ENCODE data around the gene PTPRH. TPM values are rescaled to one million over a fixed set of nuclear protein-coding genes. Genes with fewer than 3 reads are reported as not detected.
"Not testable (repeated sequence)": the region's sequence is repeated elsewhere in the genome, so short reads cannot be mapped to it uniquely, and the experiment has no call there.

PTPRH gene
- polyA plus RNA-seq, 1 experiment: 4.3 TPM

DNA sequence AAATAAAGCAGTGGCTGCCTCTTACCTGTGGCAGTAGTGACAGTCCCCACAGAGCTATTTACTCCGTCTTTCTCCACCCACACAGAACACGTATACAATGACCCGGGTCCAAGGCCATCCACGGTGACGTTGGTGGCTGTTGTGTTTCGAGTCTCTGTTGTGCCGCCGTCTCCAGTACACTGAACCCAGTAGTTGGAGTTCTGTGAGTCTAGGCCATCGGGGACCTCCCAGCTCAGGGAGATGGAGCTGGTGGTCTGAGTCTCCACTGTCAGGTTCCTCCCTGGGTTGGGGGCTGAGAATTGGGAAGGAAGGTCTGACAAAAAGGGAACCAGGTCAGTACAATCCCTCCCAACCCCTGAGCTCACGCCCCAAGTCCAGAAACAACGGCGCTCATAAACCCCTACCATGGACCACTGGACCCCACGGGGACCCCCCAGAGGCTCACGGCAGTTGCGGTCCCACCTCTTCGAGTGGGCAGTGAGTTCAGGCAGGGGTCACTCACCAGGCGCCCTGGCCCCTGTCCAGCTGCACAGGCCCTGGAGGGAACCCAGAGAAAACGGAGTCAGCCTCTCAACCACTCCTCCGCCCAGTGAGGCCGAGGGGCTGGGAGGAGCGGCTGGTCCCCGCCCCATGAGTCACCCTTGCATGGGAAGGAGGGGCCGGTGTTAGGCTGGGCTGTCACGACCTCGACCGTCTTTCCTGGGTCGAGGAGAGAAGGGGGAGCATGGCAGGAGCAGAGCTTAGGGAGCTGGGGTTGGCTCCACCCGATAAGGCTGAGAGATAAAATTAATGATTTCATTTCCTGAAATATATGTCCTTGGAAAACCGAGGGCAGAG is 2.4 kb downstream of the PTPRH start:
- TF ChIP-seq, protein P1, sequence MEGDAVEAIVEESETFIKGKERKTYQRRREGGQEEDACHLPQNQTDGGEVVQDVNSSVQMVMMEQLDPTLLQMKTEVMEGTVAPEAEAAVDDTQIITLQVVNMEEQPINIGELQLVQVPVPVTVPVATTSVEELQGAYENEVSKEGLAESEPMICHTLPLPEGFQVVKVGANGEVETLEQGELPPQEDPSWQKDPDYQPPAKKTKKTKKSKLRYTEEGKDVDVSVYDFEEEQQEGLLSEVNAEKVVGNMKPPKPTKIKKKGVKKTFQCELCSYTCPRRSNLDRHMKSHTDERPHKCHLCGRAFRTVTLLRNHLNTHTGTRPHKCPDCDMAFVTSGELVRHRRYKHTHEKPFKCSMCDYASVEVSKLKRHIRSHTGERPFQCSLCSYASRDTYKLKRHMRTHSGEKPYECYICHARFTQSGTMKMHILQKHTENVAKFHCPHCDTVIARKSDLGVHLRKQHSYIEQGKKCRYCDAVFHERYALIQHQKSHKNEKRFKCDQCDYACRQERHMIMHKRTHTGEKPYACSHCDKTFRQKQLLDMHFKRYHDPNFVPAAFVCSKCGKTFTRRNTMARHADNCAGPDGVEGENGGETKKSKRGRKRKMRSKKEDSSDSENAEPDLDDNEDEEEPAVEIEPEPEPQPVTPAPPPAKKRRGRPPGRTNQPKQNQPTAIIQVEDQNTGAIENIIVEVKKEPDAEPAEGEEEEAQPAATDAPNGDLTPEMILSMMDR (IDR thresholded peaks at IDR 0.05; ENCODE audit: insufficient read depth, low read depth, low read length): no peak
- Histone ChIP-seq H3K36me3 (ENCODE audit: control insufficient read depth, insufficient read depth, low read length) (no peaks in the 10 kb centered on the region), H3K4me3 (ENCODE audit: low read depth, low read length) (peak overlapping the region; percentile 29), H3K27me3 (ENCODE audit: control insufficient read depth, insufficient read depth, low read length) (no peaks in the 10 kb centered on the region)
- DNase-seq (ENCODE audit: low read depth): peak; percentile 67
- CTCF ChIA-PET: no interaction called here
- POLR2A ChIA-PET: no interaction called here

- CTCF ChIA-PET: interaction anchor here (1.0 to 1.7 kb wide), 3 partner anchors 22 to 42 kb away, joined by 3 to 6 read pairs (median 4); partner anchors contain the start of gene SYT5
- DNase-seq (ENCODE audit: low read depth); H3K36me3 ChIP-seq (ENCODE audit: control insufficient read depth, insufficient read depth, low read length); POLR2A ChIA-PET; H3K4me3 ChIP-seq (ENCODE audit: low read depth, low read length); H3K27me3 ChIP-seq (ENCODE audit: control insufficient read depth, insufficient read depth, low read length): not testable (repeated sequence)
- TF ChIP-seq, protein P1 (IDR thresholded peaks at IDR 0.05; ENCODE audit: insufficient read depth, low read depth, low read length): peak; percentile 28
These were observed 7.1 kb downstream of the PTPRH start for GRCh38 chr19:55202199-55202598.

DNA sequence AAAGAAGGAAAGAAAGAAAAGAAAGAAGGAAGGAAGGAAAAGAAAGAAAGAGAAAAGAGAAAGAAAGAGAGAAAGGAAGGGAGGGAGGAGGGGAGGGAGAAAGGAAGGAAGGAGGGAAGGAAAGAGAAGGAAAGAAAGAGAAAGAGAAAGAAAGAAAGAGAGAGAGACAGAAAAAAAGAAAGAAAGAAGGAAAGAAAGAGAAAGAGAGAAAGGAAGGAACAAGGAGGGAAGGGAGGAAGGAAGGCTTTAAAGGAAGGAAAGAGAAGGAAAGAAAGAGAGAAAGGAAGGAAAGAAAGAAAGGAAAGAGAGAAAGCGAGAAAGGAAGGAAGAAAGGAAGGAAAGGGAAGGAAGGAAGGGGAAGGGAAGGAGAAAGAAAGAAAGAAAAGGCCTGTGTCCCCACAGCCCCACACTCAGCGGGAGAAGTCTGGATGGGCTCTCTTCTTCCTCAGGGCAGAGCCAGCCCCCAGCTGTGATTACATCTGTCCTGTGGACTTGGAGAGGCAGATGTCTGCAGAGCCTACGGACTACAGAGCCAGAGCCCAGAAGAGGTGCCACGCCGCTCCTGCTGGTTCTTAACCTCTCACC is 9.6 kb downstream of the PTPRH start:
- ChIA-PET POLR2A (no interaction called here), CTCF (no interaction called here)
- no peak for DNase-seq (ENCODE audit: low read depth)
- Histone ChIP-seq H3K36me3 (ENCODE audit: control insufficient read depth, insufficient read depth, low read length) (no peaks in the 10 kb centered on the region), H3K27me3 (ENCODE audit: control insufficient read depth, insufficient read depth, low read length) (no peaks in the 10 kb centered on the region), H3K4me3 (ENCODE audit: low read depth, low read length) (no peak overlapping the region)
- TF ChIP-seq, protein P1 (IDR thresholded peaks at IDR 0.05; ENCODE audit: insufficient read depth, low read depth, low read length): no peak

DNA sequence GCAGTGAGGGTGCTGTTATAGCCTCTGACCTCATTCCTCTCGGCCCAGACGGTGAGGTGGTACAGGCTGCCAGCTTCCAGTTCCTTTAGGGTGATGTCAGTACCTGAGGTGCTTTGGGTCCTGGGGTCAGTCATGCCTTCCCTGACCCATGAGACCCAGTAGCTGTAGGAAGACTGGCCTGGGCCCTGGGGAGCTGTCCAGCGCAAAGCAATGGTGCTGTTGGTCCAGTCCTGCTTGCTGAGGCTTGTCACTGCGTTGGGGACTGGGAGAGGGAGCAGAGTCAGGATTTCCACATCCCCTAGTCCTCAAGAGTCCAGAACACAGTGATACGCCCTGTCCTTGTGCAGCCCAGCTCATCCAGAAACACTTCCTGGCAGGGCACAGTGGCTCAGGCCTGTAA is 10.7 kb downstream of the PTPRH start:
- Histone ChIP-seq H3K27me3 (ENCODE audit: control insufficient read depth, insufficient read depth, low read length) (no peaks in the 10 kb centered on the region), H3K36me3 (ENCODE audit: control insufficient read depth, insufficient read depth, low read length) (no peaks in the 10 kb centered on the region), H3K4me3 (ENCODE audit: low read depth, low read length) (no peak overlapping the region)
- TF ChIP-seq, protein P1 (IDR thresholded peaks at IDR 0.05; ENCODE audit: insufficient read depth, low read depth, low read length): no peak
- POLR2A ChIA-PET: no interaction called here
- no peak for DNase-seq (ENCODE audit: low read depth)
- CTCF ChIA-PET: no interaction called here

GRCh38 chr19:55197528-55197927 is 11.8 kb downstream of the PTPRH start:
- DNase-seq (ENCODE audit: low read depth): no peak
- Histone ChIP-seq H3K27me3 (ENCODE audit: control insufficient read depth, insufficient read depth, low read length) (no peaks in the 10 kb centered on the region), H3K4me3 (ENCODE audit: low read depth, low read length) (no peak overlapping the region), H3K36me3 (ENCODE audit: control insufficient read depth, insufficient read depth, low read length) (no peaks in the 10 kb centered on the region)
- CTCF ChIA-PET: no interaction called here
- TF ChIP-seq, protein P1 (IDR thresholded peaks at IDR 0.05; ENCODE audit: insufficient read depth, low read depth, low read length): no peak
- POLR2A ChIA-PET: no interaction called here
